H1 (cell line): ENCODE data around the gene CD4. TPM values are rescaled to one million over a fixed set of nuclear protein-coding genes. Genes with fewer than 3 reads are reported as not detected.

Experiments
- ASH2L ChIP-seq: fragments of 200-600, 300-600 bp; sonication (generic); IDR thresholded peaks from one replicate; pipeline ENCODE4 v1.7.1; 2017; ENCODE audit warnings: low read length
- CEBPB ChIP-seq: IDR thresholded peaks from 2 replicates; pipeline ENCODE4 v1.6.1; 2012; ENCODE audit warnings: low read depth, low read length
- FOSL1 ChIP-seq: IDR thresholded peaks from 2 replicates; pipeline ENCODE4 v1.6.1; 2011; ENCODE audit warnings: mild to moderate bottlenecking, low read depth, low read length, moderate library complexity; ENCODE audit not compliant: insufficient read depth
- NRF1 ChIP-seq: IDR thresholded peaks from 2 replicates; pipeline ENCODE4 v1.6.1; 2011; ENCODE audit warnings: mild to moderate bottlenecking, low read depth, low read length, improper control_type of control experiment
- SP1 ChIP-seq: IDR thresholded peaks from 2 replicates; pipeline ENCODE4 v1.6.1; 2011; ENCODE audit warnings: low read depth, low read length
- polyA plus RNA-seq, 7 experiments: library from polyadenylated mRNA; depleted of rRNA in 3 of 7; stranded (reverse) in 5 of 7; unstranded in 2 of 7; fragments of >200 nt in 5 of 7; fragments of 200-250 nt in 2 of 7; gene quantifications; 1 replicate in 5 of 7; 2 replicates in 1 of 7; 4 replicates in 1 of 7; pipeline versions ENCODE4 v1.2.1 to v1.2.3, GENCODE V29; 2011 to 2013; ENCODE audit warnings: missing spikeins in 2 of 7, mixed read lengths in 2 of 7
- total RNA-seq: library from RNA; stranded (reverse); fragmentation: NEBNext Ultra II Directional; extraction: Animal tissue kit (Norgen Biotek cat#: 25700); gene quantifications from 2 replicates; pipeline ENCODE4 v1.2.1, GENCODE V29; 2021

CD4 gene
- total and polyA plus RNA-seq, 2 of the 8 experiments (the other 6 are each of a cell fraction or from before 2014, with no cell fraction given): 3.4 to 5.1 TPM

DNA sequence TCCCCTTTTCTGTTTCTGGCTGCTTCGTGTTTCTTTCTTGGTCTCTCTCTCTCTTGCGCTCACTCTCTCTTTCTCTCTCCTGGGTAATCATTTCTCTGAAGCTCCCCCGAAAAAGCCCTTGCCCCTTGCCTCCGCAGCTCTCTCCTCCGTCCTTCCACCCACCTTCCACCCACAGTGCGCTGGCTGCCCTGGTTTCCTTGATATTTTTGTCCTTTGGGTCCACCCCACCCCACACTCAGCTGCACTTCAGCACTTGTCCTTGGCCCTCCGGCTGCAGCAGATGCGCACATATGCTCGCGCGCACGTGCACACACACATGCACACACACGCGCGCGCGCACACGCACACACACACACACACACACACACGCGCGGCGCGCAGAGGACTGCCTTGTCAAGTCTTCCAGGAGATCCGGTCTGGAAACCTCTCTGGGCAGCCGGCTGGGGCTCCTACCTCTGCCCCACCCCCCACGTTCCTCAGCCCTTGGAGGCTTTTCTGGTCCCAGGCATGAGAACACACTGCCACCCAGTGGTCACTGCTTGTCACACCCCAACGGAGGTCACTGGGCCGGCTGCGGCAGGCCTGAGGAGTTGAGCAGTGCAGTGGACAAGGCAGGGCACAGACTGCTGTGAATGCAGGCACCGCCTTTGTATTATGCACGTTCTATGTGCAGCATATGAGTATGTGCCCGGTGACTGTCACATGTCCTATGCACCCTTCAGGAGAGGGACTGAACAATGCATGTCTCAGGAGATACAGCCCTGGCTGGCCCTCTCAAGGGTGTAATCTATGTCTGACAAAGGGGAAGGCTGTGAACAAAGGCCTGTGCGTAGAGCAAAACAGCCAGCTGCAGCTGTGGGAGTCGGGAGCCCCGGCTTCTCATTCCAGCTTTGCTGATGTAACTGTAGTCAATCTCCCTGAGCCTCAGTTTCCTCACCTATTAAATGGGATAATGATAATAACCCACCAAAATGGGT, 10.5 kb upstream of the CD4 start (continued):
- TF ChIP-seq FOSL1 (no peak), NRF1 (0 out of 2 replicates have a peak, but pooled peaks have one; percentile 8), ASH2L (peak; percentile 88), SP1 (peak; percentile 41; the same call in 1 of the 2 replicates), CEBPB (no peak; the same call in 1 of the 2 replicates)
